ENCODE measurements around the gene AHSG. TPM values are rescaled to one million over a fixed set of nuclear protein-coding genes. Genes with fewer than 3 reads are reported as not detected.
"Not testable (repeated sequence)": the region's sequence is repeated elsewhere in the genome, so short reads cannot be mapped to it uniquely, and the experiment has no call there.

AHSG gene
- total RNA-seq, 1 donor: not detected

DNA sequence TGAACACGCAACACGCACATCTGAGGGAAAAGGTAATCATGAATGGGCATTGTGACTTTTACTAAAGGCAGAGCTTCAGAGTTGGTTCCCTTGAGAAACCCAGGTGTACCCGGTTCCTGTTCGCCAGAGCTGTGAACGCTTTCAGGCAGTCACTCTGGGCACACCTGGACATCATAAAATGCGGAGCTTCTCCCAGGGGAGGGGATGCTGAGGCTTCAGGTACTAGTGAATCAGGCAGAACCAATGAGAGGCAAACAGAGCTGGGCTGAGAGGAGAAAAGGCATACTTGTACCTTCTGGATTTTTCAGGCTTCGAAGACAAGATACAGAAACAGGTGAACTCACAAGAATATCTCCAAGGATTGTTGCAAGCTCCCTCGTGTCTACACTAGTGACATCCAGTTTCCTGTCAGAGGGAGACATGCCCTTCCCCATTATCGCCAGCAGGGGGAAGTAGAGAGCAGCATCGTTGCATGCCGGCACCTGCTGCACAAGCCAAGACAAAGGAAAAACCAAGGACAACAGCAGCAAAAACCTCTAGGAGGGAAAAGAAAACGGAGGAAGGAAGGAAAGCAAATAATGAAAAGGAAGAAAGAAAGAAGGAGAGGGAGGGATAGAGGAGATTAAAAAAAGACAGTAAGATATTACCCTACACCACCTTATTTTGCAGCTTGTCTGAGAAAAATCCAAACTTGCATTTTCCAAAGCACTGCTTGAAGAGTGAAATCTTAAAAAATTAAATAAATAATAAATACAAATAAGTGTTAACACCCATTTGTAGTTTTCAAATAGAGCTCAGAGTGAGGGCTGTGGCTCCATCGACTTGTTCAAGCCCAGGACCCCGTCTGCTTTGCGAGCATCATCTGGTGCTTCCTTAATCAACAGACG is 2.0 kb downstream of the AHSG start:
- DNase-seq (ENCODE audit: low read depth in 2 of 3, low spot score in 2 of 3): peak; percentile 65 to 75 (median 70)

DNA sequence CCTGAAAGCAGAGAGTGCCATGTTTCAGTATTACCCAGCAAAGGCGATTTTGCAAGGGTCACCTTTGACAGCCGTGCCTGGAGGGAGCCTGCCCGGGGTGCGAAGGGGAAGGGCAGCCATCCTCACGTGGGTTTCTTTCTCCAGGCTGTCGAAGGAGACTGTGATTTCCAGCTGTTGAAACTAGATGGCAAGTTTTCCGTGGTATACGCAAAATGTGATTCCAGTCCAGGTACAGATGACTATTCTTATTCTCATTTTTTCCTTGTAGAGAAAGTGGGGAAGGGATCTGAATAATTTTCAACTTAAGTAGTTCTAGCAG is 3.4 kb downstream of the AHSG start:
- DNase-seq (ENCODE audit: low read depth in 2 of 3, low spot score in 2 of 3): no peak

DNA sequence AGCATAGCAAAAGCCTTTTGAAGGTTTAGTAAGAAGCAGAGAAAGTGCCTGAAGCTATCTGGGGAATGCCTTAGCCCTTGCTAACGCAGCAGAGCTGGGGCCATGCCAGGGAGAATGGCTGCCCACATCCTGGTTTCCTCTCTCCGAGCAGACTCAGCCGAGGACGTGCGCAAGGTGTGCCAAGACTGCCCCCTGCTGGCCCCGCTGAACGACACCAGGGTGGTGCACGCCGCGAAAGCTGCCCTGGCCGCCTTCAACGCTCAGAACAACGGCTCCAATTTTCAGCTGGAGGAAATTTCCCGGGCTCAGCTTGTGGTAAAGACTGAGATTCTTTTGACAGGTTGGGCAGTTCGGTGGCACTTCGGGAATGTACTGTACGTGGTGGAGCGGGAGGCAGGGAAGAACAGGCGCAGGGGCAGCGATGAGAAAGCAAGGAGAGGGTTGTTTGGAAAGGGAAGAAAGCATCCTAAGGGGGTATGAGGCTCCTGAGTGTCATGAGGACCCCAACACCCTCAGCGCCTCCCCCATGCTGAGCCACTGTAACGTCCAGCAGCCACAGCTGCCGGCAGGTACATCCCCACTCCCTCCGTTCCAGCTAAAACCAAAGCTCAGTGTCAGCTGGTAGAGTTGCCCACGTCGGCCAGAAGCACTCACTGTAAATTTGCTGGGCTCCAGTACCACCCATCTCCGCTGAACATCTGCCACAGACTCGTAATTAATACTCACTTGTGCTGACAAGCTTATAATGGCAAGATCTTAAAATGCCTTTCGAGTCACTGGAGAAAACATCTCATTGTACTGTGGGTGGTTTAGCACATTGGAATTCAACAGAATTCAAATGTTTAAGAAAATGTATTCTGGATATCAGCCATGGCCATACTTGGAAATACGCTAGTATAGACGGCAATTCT is 4.4 kb downstream of the AHSG start:
- DNase-seq (ENCODE audit: low read depth in 2 of 3, low spot score in 2 of 3): peak; percentile 79 to 92 (median 90)

DNA sequence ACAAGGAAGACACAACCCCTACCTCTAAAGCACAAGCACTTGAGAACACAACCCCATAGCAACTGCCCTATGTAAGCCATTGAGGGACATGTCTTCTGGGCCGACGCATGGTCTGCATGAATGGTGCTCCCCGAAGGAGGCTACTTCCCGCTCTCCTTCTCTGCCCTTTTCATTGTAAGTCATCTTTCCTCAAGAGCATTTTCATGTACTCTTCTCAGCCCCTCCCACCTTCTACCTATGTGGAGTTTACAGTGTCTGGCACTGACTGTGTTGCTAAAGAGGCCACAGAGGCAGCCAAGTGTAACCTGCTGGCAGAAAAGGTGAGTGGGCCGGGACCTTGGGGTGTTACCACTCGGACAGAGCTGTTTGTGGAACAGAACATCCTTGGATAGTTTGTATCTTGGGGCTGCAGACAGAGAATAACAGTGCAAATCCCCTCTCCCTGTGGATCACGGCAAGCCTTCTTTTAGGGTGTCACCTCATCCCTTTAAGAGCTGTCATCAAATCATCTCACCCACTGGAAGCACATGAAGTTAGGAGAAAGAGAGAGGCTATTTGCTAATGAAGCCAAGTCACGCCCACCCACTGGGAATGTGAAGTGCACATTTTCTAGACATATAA is 5.6 kb downstream of the AHSG start:
- DNase-seq (ENCODE audit: low read depth in 2 of 3, low spot score in 2 of 3): no peak

DNA sequence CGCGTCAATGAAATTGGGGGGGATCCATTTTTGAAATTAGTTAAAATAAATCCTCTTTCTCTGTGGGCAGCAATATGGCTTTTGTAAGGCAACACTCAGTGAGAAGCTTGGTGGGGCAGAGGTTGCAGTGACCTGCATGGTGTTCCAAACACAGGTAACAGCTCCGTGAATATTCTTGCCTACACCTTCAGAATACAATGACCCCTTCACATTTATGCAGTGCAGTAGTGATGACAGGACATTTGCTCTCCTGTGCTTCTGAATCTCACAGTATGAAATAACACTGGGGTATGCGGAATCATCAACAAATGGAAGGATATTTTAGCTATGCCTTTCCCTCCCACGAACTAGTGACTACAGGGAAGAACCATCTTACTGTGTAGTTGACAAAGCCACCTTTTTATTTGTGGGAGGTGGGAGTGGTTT is 6.9 kb downstream of the AHSG start:
- no peak for DNase-seq (ENCODE audit: low read depth in 2 of 3, low spot score in 2 of 3)

DNA sequence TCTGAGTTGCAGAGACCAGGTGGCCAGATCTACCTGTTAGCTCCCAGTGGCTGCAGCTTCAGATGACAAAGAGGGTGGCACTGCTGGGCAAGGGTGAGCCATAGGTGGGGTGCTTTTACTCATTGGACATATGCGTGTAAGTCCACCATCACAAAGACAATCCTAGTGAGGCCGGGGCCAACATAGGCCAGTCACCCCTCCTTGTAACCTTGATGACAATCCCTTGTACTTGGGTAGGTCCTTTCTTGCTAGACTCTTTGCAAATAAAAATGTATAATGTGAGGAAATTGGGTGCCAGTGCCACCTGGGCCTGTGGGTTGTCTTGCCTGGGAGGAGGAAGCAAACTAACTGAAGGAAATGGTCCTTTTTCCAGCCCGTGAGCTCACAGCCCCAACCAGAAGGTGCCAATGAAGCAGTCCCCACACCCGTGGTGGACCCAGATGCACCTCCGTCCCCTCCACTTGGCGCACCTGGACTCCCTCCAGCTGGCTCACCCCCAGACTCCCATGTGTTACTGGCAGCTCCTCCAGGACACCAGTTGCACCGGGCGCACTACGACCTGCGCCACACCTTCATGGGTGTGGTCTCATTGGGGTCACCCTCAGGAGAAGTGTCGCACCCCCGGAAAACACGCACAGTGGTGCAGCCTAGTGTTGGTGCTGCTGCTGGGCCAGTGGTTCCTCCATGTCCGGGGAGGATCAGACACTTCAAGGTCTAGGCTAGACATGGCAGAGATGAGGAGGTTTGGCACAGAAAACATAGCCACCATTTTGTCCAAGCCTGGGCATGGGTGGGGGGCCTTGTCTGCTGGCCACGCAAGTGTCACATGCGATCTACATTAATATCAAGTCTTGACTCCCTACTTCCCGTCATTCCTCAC is 7.6 kb downstream of the AHSG start:
- no peak for DNase-seq (ENCODE audit: low read depth in 2 of 3, low spot score in 2 of 3)

DNA sequence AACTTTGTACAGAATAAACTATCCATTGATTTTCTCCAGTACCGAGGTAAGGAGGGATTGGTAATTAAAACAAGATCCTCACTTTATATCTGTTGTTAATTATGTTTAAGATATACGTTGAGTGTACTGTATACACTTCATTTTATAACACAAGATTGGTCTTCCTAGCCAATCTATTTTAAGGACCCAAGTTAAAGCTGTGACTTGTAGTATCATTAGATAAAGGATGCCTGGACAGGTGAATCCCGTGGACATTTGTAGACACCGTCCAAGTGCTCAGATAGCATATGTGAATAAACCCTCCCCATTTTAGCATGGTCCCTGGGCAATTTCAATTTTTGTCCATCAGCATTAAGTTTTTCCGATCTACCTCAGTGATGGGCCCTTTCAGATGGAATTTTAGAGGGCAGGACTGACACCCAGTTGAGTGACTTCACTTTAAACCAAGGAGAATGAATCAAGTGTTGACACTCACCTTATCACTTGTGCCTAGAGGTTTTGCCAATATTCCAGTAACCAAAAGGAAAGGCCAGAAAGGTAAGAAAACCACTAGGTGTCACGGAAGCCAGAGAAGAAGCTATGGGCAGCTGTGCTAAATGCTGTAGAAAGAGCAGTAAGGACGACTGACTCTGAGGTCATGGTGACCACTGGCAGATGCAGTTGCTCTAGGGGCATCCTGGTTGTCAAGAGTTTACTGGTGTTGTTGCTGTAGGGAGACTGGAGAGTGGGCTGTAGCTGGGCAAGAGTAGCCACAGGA is 9.2 kb downstream of the AHSG start:
- no peak for DNase-seq (ENCODE audit: low read depth in 2 of 3, low spot score in 2 of 3)

DNA sequence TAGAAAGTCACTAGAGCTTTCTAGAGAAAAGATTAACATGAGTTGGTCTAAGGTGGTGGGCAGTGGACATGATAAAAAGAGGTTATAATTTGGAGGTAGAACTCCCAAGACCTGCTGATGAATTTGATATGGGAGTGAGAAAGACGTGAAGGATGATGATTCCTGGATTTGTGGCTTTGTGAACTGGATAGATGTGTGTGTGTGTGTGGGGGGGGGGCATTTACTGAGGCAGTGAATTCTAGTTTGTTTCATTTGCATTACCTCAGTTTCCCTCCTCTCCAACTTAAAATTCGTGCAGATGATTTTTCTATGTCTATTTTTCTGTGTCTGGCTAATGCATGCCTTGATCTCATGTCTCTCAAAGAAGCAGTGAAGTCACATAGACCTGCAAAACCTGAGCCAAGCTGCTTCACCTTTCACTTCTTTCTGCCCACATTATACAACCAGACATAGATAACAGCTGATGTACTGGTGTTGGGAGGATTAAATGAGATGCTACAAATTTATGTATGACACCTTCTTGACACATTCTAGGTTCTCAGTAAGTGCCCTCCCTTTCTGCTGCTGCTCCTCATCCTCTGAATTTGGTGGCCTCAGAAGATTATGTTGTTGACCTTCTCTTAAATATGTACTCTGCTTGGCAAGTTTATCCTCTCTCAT is 9.9 kb downstream of the AHSG start:
- no peak for DNase-seq (ENCODE audit: low read depth in 2 of 3, low spot score in 2 of 3)

DNA sequence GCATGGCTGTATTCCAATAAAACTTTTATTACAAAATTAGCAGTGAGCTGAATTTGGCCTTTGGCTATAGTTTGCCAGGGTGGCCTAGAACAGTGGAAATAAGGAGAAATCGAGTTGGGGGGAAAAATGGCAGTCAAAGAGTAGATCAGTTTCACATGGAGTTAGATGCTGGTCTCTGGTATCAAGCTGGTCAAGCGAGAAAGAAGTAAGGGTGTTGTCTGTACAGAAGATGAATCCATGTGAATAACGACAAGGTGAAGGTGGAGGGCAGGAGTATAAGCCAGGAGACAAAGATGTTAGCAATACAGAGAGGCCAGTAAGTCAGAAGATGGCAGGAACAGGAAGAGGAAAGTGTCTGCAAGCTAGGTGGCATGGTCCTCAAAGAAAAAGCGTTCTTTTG is 11.7 kb downstream of the AHSG start:
- DNase-seq (ENCODE audit: low read depth in 2 of 3, low spot score in 2 of 3): no peak

DNA sequence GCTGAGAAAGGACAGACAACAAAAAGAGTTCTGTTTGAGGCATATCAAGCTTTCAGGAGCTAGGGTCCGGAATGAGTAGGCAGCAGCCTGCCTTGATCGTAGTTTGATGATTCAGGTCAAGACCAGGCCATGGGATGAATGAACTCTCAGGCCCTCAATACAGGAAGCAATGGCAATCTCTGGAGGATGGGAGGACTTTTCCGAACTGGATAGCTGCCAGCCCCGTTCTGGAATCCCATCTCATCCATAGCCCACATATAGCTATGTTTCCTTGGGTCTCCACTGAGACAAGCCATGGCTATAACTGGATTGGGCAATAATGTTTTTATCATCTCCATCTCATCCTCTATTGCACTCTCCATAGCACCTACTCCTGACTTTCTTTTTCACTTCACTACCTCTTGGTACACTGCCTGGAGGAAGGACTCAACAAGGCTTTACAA is 12.8 kb downstream of the AHSG start:
- no peak for DNase-seq (ENCODE audit: low read depth in 2 of 3, low spot score in 2 of 3)

DNA sequence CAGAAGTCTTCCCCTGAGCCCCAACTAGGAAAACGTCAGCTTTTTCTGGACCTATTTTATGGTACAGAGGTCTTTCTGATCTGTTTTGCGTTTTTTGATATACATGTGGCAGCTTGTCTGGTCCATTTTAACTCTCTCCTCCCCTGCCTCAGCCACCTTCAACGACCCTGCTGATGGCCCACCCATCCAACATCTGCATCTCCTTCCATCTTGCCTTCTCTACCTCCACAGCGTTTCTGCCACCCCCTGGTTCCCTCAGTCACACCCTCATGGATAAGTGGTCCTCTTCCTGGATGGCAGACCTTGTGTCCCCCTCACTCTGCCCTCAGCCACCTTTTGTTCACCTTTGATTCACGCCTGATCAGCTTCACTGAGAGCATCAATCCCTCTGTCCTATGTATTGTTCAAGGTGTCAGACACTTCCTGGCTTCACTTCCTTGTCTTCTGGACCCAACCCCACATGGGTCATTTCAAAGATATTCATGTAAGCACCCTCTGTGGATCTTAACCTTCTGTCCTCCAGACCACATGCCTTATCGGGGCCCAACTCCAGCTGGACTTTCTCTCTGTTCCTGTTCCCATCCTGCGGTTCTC is 13.5 kb downstream of the AHSG start:
- DNase-seq (ENCODE audit: low read depth in 2 of 3, low spot score in 2 of 3): no peak

DNA sequence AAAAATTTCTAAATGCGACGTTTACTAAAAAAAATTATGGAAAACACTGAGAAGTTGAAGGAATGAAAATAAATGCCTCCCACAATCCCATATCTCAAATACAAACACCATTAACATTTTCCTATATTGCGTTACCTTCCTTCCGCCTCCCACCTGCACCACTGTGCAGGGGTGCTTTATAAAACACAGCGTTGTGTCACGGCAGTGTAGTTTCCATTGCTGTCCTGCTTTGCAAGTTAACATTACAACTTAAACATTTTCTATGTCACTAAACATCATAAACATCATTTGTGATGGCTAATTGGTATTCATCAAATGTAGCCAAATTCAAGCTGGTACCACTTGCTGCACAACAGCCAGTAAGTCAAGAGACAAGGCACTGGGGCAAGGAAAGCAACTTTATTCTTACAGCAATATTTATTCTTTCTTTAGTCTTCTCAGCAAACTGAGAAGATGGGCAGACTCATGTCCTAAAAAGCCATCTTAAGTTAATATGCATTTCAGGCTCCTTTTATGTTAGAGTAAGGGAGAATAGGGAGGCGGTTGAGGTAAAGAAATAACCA is 15.1 kb downstream of the AHSG start:
- DNase-seq (ENCODE audit: low read depth in 2 of 3, low spot score in 2 of 3): no peak

DNA sequence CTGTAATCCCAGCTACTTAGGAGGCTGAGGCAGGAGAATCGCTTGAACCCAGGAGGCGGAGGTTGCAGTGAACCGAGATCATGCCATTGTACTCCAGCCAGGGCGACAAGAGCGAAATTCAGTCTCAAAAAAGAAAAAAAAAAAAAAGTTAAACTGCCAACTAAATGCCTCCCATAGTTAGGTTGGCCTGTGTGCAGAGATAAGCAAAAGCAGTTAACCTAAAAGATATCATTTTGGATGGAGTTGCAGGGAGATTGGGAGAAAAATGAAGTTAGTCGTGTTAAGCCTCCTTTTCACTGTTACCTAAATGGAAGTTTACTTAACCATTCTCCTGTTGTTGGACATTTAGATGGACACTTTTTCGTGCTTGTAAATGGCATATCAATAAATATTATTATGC is 15.9 kb downstream of the AHSG start:
- DNase-seq (ENCODE audit: low read depth in 2 of 3, low spot score in 2 of 3): no peak

DNA sequence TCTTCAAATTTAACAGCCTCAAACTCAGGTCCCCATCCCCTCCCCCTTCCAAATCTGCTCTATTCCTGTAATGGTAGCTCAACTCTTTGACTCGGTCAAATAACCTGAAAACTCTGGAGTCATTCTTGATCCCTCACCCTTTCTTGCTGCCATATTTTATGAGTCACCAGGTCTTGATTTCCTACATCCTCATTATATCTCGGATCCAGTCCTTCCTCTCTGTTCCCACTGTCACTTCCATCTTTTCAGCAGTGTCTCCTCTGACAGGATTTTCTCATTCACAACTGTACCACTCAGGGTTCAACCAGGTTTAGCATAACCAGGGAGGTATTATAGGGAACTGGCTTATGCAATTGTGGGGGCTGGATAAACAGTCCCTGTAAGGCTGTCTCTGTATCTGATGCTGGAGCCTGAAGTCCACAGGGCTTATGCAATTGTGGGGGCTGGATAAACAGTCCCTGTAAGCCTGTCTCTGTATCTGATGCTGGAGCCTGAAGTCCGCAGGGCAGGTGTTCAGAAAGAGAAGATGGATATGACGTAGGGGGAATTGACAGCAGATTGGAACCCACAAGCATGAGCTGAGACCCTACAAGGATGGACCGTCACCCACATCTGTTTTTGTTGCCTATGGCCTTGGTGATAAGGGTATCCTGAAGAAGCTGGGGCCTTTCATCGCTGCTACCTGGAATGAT is 18.2 kb downstream of the AHSG start:
- no peak for DNase-seq (ENCODE audit: low read depth in 2 of 3, low spot score in 2 of 3)

DNA sequence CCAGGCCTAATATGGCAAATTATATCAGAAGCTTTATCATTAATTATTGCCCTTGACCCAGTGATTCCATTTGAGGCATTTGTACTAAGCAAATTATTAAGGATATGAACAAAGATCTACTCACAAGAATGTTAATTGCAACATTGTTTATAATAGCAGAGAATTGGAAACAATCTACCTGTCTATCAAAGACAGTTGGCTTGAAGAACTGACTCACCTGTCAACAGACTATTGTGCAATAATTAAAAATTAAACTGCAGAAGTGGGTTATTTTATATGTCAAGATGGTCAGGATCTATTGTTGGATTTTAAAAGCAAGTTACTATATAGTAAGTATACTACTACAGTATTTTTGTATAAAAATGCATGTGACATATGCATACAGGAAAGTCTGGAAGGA is 20.6 kb downstream of the AHSG start:
- DNase-seq (ENCODE audit: low read depth in 2 of 3, low spot score in 2 of 3): no peak

DNA sequence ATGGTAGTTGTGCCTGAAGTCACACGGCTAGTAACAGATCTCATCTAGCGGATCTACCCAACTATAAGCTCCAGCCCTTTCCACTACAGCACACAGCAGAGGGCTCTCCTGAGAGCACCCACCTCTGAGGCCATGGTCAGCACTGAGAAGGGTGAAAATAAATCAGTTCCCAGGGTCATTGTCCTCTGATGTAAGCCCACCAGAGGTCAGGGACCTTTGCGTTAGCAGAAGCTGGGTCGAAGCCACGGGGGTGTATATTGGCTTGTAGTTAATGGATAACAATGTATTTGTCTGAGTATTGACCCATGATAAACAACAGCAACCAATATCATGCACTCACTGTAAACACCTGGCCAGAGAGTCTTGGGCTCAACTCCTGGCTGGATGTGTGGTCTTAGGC is 21.3 kb downstream of the AHSG start:
- not testable (repeated sequence) for DNase-seq (ENCODE audit: low read depth in 2 of 3, low spot score in 2 of 3)

DNA sequence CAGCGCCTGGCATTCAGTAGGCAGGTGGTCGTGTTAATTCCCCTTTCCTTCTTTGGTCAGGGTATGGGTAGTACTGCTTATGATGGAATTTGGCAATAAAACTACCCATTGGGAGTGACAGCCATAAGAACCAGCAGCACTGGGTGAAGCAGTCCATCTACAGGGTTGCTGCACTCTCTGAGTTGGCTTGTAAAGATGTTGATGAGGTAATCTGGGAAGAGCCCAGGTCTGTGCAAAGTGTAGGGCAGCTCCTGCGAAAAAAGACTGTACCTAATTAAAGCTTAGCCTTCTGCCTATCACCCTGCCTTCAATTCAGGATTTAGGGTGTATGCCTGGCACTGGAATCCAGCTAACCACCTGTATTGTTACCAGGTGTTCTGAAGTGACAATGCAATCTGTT is 22.7 kb downstream of the AHSG start:
- no peak for DNase-seq (ENCODE audit: low read depth in 2 of 3, low spot score in 2 of 3)

DNA sequence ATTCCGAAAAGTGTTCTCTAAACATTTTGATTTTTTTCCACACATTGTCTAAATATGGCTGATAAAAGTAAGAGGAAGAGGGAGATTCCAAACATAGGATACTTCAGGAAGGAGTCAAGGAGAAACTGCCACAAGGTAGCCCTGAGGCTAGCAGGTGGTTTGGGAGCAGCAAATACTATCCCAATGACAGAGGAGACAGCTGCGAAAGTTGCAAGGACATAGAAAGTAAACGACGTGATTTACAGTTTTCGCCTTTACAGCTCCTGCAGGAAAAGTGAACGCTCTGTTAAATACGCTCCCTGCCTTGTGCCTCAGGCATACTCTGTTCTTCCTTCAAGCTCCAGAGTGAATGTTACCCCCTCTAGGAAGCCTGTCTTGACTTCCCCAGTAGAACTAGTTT is 23.7 kb downstream of the AHSG start:
- no peak for DNase-seq (ENCODE audit: low read depth in 2 of 3, low spot score in 2 of 3)
